GM12878 (cell line): ENCODE data around the gene STX12.

Source experiments
- CTCF ChIP-seq, 3 experiments: IDR thresholded peaks in 2 of 3; conservative IDR thresholded peaks in 1 of 3; 2 replicates each; pipeline ENCODE4 v1.5.1; 2011; ENCODE audit warnings: low read depth in 3 of 3, low read length in 3 of 3, mild to moderate bottlenecking in 3 of 3, control low read depth in 2 of 3, moderate library complexity in 2 of 3, inconsistent platforms in 1 of 3, mixed read lengths in 1 of 3; ENCODE audit not compliant: control insufficient read depth in 2 of 3, insufficient read depth in 1 of 3; ENCODE audit errors: extremely low read depth in 1 of 3
- MAX ChIP-seq: IDR thresholded peaks from 2 replicates; pipeline ENCODE4 v1.6.1; 2012; ENCODE audit warnings: low read depth, low read length, improper control_type of control experiment
- POLR2A ChIP-seq: IDR thresholded peaks from 2 replicates; pipeline ENCODE4 v1.6.1; 2011; ENCODE audit warnings: low read depth, mild to moderate bottlenecking, low read length
- RAD21 ChIP-seq: IDR thresholded peaks from 2 replicates; pipeline ENCODE4 v1.6.1; 2011; ENCODE audit warnings: mild to moderate bottlenecking, low read depth, low read length, moderate library complexity; ENCODE audit not compliant: insufficient read depth
- REST ChIP-seq: IDR thresholded peaks from 2 replicates; pipeline ENCODE4 v1.6.1; 2012; ENCODE audit warnings: mild to moderate bottlenecking, low read depth, low read length
- SP1 ChIP-seq: IDR thresholded peaks from one replicate; pipeline ENCODE4 v1.6.1; 2011; ENCODE audit warnings: low read depth, low read length
- USF1 ChIP-seq: IDR thresholded peaks from 2 replicates; pipeline ENCODE4 v1.6.1; 2011; ENCODE audit warnings: borderline replicate concordance, low read depth, mild to moderate bottlenecking, moderate library complexity, mixed read lengths, low read length; ENCODE audit not compliant: insufficient read depth; ENCODE audit errors: extremely low read length
- ZBTB33 ChIP-seq: fragments of 450-650 bp; IDR thresholded peaks from 2 replicates; pipeline ENCODE4 v1.6.1; 2017; ENCODE audit warnings: mild to moderate bottlenecking

DNA sequence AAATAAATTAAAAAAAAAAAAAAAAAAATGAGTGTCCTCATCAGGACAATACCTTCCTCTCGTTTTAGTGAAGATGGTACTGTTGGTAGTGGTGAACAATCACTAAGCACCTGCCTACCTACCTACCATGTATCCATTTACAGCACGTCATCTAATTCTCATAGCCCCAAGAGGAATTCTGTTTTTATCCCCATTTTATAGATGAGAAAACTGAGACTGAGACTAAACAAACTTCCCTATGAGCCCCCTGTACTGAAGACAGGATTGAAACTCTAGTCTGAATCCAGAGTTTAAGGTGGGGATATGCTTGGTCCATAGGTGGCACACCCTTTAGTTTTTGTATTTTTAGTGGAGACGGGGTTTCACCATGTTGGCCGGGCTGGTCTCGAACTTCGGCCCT is 82.1 kb downstream of the STX12 start:
- TF ChIP-seq CTCF (IDR thresholded peaks at IDR 0.05 in 2 of 3, conservative IDR thresholded peaks at IDR 0.05 in 1 of 3; ENCODE audit: control insufficient read depth in 2 of 3, extremely low read depth in 1 of 3, insufficient read depth in 1 of 3, low read depth in 3 of 3, low read length in 3 of 3) (no peak), SP1 (no peak), POLR2A (no peak), REST (no peak), MAX (no peak), USF1 (no peak), ZBTB33 (no peak), RAD21 (no peak)
